GM23248 (cell line): Measurements from ENCODE around the gene PTX4. TPM values are rescaled to one million over a fixed set of nuclear protein-coding genes. Genes with fewer than 3 reads are reported as not detected.

Experiments
- DNase-seq: peaks from one replicate; pipeline ENCODE4 v3.0.0-alpha.2; 2015
- H2AFZ ChIP-seq: fragments of 200-600 bp; sonication (generic); 2 replicates; pipeline ENCODE4 v1.6.1; 2016; ENCODE audit warnings: antibody characterized with exemption
- H3F3A ChIP-seq: fragments of 200-600 bp; sonication (generic); 2 replicates; pipeline ENCODE4 v1.6.1; 2016; ENCODE audit warnings: mild to moderate bottlenecking, antibody characterized with exemption, mixed run types; ENCODE audit not compliant: insufficient read depth
- H3K27ac ChIP-seq: fragments of 200-600 bp; sonication (generic); 2 replicates; pipeline ENCODE4 v1.5.1; 2016; ENCODE audit warnings: mild to moderate bottlenecking
- H3K27me3 ChIP-seq: fragments of 200-600 bp; sonication (generic); replicated peaks from 2 replicates; pipeline ENCODE4 v1.6.1; 2016; ENCODE audit warnings: mild to moderate bottlenecking; ENCODE audit not compliant: insufficient read depth
- H3K36me3 ChIP-seq: fragments of 200-600 bp; sonication (generic); 2 replicates; pipeline ENCODE4 v1.6.1; 2016; ENCODE audit warnings: low read depth, mild to moderate bottlenecking
- H3K4me1 ChIP-seq: fragments of 200-600 bp; sonication (generic); 2 replicates; pipeline ENCODE4 v1.6.1; 2016; ENCODE audit warnings: mild to moderate bottlenecking; ENCODE audit not compliant: insufficient read depth
- H3K4me2 ChIP-seq: fragments of 200-600 bp; sonication (generic); one replicate; pipeline ENCODE4 v1.6.1; 2016; ENCODE audit warnings: mild to moderate bottlenecking; ENCODE audit not compliant: unreplicated experiment
- H3K4me3 ChIP-seq: fragments of 200-600 bp; sonication (generic); 2 replicates; pipeline ENCODE4 v1.5.1; 2016; ENCODE audit warnings: mild to moderate bottlenecking
- H3K79me2 ChIP-seq: fragments of 200-600 bp; sonication (generic); 2 replicates; pipeline ENCODE4 v1.6.1; 2016; ENCODE audit warnings: mild to moderate bottlenecking; ENCODE audit not compliant: insufficient read depth
- H3K9ac ChIP-seq: fragments of 200-600 bp; sonication (generic); 2 replicates; pipeline ENCODE4 v1.6.1; 2016; ENCODE audit warnings: mild to moderate bottlenecking
- H3K9me2 ChIP-seq: fragments of 200-600 bp; sonication (generic); 2 replicates; pipeline ENCODE4 v1.6.1; 2016; ENCODE audit warnings: mixed run types, mild to moderate bottlenecking, moderate library complexity; ENCODE audit not compliant: insufficient read depth
- H3K9me3 ChIP-seq: fragments of 200-600 bp; sonication (generic); one replicate; pipeline ENCODE4 v1.6.1; 2017; ENCODE audit warnings: low read depth
- H4K20me1 ChIP-seq: fragments of 200-600 bp; sonication (generic); 2 replicates; pipeline ENCODE4 v1.6.0; 2016; ENCODE audit not compliant: insufficient read depth
- EZH2 ChIP-seq: fragments of 200-600 bp; sonication (generic); IDR thresholded peaks from 2 replicates; pipeline ENCODE4 v1.6.1; 2018; ENCODE audit warnings: antibody characterized with exemption, mild to moderate bottlenecking; ENCODE audit not compliant: insufficient read depth, poor library complexity, severe bottlenecking
- EZH2phosphoT487 ChIP-seq: fragments of 200-600 bp; sonication (generic); IDR thresholded peaks from 2 replicates; pipeline ENCODE4 v1.6.1; 2018; ENCODE audit warnings: antibody characterized with exemption, moderate library complexity, mild to moderate bottlenecking, low read depth; ENCODE audit not compliant: insufficient read depth
- WGBS, 2 experiments: methylation state at CpG; one replicate each; pipeline ENCODE4 v1.1.6; 2015 to 2017; ENCODE audit warnings: low lambda C conversion rate in 2 of 2, low coverage in 1 of 2; ENCODE audit errors: missing lambda C conversion rate in 2 of 2; 5-methylcytosine and 5-hydroxymethylcytosine counted together
- in situ Hi-C: fragments of 300-500 bp; cut with MboI; formaldehyde crosslinking; loops from 2 replicates; pipeline ENCODE4 v1.15.0; 2020
- polyA plus RNA-seq: library from polyadenylated mRNA; unstranded; fragments of >200 nt; fragmentation: Nextera tagmentation; extraction: Ambion mirVana; gene quantifications from 2 replicates; pipeline ENCODE4 v1.2.1, GENCODE V29; 2016
- total RNA-seq: library from RNA; depleted of rRNA; stranded (reverse); fragments of >200 nt; shearing (Covaris generic); gene quantifications from 2 replicates; pipeline ENCODE4 v1.2.3, GENCODE V29; 2014; rRNA removed

PTX4 gene, protein sequence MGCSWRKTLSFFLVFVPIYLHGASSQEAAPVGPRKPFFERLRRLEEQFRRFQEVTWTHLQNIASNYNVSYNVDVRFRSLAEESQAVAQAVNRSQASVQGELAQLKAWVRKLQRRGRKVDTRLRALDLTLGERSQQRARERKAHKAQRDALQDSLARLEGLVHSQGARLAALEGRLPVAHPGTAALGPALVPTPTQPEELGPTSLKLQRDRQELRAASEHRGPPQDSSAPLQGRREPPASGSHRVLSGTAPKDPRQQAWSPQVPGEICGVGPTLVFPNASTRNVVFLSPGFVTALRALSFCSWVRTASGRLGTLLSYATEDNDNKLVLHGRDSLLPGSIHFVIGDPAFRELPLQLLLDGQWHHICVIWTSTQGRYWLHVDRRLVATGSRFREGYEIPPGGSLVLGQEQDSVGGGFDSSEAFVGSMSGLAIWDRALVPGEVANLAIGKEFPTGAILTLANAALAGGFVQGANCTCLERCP
- total RNA-seq (not detected in 2 replicates), polyA plus RNA-seq (0.18 TPM in 1 of 2 replicates, not detected in the other)

DNA sequence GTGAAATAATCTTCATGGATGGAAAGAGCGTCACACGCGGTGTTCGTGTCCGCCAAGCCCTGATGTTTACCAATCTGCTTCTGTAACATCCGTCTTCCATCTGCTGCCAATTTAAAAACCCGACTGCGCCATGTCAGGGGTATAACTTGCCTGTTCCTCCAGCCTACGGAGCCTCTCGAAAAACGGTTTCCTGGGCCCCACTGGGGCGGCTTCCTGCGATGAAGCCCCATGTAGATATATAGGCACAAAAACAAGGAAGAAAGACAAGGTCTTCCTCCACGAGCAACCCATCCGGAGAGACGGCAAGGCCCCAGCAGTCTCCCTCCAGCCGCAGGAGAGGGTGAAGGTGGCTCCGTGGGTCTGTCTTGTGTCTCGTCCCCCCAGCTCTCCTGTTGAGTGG lies at the start of gene PTX4:
PTX4 (minus strand) TSS at position 326 of the 400 bp plus-strand sequence; CDS start at position 291, 35 bp downstream.
- 69 to 74% methylated on average over 19 of the region's 19 CpGs for WGBS, 2 experiments
- DNase-seq, result no peak
- H3F3A ChIP-seq, result no peaks in the 10 kb centered on the region
- no peak within 1 kb of the TSS for H2AFZ ChIP-seq
- H3K79me2 ChIP-seq, result no peaks in the 10 kb centered on the region
- no peak within 1 kb of the TSS for H3K27ac ChIP-seq
- H3K9me2 ChIP-seq, result no peaks in the 10 kb centered on the region
- no peaks in the 10 kb centered on the region for H4K20me1 ChIP-seq
- H3K4me3 ChIP-seq, result no peak within 1 kb of the TSS
- no peaks in the 10 kb centered on the region for H3K36me3 ChIP-seq
- TF ChIP-seq EZH2phosphoT487 (no peak), EZH2 (no peak)
- H3K27me3 ChIP-seq, result no peaks in the 10 kb centered on the region
- H3K4me2 ChIP-seq, result no peak within 1 kb of the TSS
- no peaks in the 10 kb centered on the region for H3K9me3 ChIP-seq
- H3K4me1 ChIP-seq, result peaks cover 3% of the 10 kb centered on the region; the same call in 1 of the 2 replicates
- H3K9ac ChIP-seq, result no peak within 1 kb of the TSS
- in situ Hi-C loops, result no loop called here

DNA sequence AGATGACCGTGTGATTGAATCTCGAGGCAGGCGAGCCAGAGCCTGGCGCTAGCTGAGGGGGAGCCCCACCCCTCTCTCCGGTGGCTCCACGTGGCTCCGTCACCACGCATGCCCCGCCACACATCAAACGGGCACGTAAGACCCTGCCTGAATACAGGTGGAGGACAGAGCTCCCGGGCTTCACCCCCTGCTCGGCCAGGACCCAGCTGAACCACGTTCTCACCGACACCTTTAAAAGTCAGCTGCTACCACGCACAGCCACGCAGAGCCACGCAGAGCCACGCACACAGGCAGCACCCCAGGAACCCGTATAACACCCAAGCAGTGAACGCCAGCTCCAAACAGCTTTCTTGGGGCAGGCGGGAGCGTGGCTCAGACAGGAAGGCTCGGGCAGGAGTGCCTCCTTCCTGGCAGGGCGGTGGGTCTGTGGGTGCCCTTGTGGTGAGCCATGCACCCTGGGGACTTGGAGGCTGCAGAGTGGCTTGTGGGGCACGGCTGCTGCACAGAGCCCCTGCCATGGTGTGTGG lies 49.1 kb upstream of the PTX4 start:
- TF ChIP-seq EZH2phosphoT487 (no peak), EZH2 (no peak)
- H3K4me2 ChIP-seq, result no peak overlapping the region
- no peaks in the 10 kb centered on the region for H3K9me3 ChIP-seq
- H3K36me3 ChIP-seq, result no peaks in the 10 kb centered on the region
- no peak overlapping the region for H2AFZ ChIP-seq
- no peaks in the 10 kb centered on the region for H3K27me3 ChIP-seq
- H3K79me2 ChIP-seq, result peaks cover 77% of the 10 kb centered on the region
- H3K4me3 ChIP-seq, result no peak overlapping the region
- H3K9ac ChIP-seq, result no peak overlapping the region
- in situ Hi-C loops, result no loop called here
- H3F3A ChIP-seq, result peaks cover 6% of the 10 kb centered on the region; the same call in 1 of the 2 replicates
- H3K27ac ChIP-seq, result no peak overlapping the region
- H3K9me2 ChIP-seq, result no peaks in the 10 kb centered on the region
- DNase-seq, result no peak
- H4K20me1 ChIP-seq, result no peaks in the 10 kb centered on the region; the same call in 1 of the 2 replicates
- WGBS, 2 experiments, result 89 to 94% methylated on average over 20 to 26 of the region's 26 CpGs
- H3K4me1 ChIP-seq, result peaks cover 15% of the 10 kb centered on the region

DNA sequence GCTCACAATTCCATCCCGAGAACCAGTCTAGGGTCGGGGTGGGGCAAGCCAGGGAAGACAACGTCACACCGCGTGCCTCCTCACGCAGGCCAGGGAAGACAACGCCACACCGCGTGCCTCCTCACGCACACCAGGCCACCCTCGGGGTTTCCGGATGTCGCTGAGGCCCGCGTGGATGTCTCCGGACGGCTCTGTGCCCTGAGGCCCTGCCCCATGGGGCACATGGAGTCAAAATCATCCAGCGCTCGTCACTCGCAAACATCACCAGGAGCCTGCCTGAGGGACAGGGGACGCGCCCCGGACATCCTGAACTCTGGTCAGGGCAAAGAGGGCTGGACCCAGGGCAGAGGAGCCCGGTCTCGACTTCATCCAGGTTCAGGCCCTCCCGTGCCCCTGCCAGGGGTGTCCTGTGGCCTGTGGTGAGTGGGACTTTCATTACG lies 48.4 kb upstream of the PTX4 start:
- Histone ChIP-seq H3K4me3 (no peak overlapping the region), H3K36me3 (no peaks in the 10 kb centered on the region), H3K4me1 (peaks cover 19% of the 10 kb centered on the region), H4K20me1 (no peaks in the 10 kb centered on the region; the same call in 1 of the 2 replicates), H3K9me3 (no peaks in the 10 kb centered on the region), H3K79me2 (peaks cover 77% of the 10 kb centered on the region), H3K9ac (no peak overlapping the region), H3K27ac (no peak overlapping the region), H2AFZ (no peak overlapping the region), H3K27me3 (no peaks in the 10 kb centered on the region), H3K9me2 (no peaks in the 10 kb centered on the region), H3K4me2 (no peak overlapping the region), H3F3A (peaks cover 10% of the 10 kb centered on the region; the same call in 1 of the 2 replicates)
- in situ Hi-C loops, result no loop called here
- DNase-seq, result no peak
- TF ChIP-seq EZH2 (no peak), EZH2phosphoT487 (no peak)
- 96 to 97% methylated on average over 24 to 27 of the region's 27 CpGs for WGBS, 2 experiments

DNA sequence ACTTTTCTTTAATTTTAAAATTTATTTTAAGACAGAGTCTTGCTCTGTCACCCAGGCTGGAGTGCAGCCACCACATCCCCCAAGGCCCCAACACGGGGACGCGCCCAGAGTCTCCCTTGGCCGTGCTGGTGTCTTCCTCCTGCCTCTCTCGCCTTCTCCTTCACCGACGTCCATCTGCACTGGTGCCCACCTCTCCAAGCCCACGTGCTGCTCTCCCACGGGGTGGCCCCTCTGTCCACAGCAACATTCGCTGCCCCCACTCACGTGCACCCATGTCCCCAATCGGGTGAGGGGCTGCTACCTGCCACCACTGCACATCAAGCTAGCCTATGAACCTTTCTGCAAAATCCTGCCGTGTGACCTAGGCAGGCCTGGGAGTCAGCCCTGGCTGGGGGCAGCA lies 47.9 kb upstream of the PTX4 start:
- no peaks in the 10 kb centered on the region for H3K27me3 ChIP-seq
- H3K9ac ChIP-seq, result no peak overlapping the region
- no peak for DNase-seq
- peak overlapping the region; percentile 91 for H3K4me2 ChIP-seq
- in situ Hi-C loops, result no loop called here
- H3K4me1 ChIP-seq, result peaks cover 24% of the 10 kb centered on the region
- no peaks in the 10 kb centered on the region; the same call in 1 of the 2 replicates for H4K20me1 ChIP-seq
- no peaks in the 10 kb centered on the region for H3K36me3 ChIP-seq
- H3K9me2 ChIP-seq, result no peaks in the 10 kb centered on the region
- no peak overlapping the region for H3K4me3 ChIP-seq
- peaks cover 77% of the 10 kb centered on the region for H3K79me2 ChIP-seq
- H3F3A ChIP-seq, result peaks cover 10% of the 10 kb centered on the region
- WGBS, 2 experiments, result 87 to 95% methylated on average over 11 to 13 of the region's 13 CpGs
- TF ChIP-seq EZH2phosphoT487 (no peak), EZH2 (no peak)
- no peaks in the 10 kb centered on the region for H3K9me3 ChIP-seq
- no peak overlapping the region for H3K27ac ChIP-seq
- H2AFZ ChIP-seq, result no peak overlapping the region
